CD4-positive, alpha-beta memory T cell (primary cell): ENCODE results near the gene B4GALT6. TPM values are rescaled to one million over a fixed set of nuclear protein-coding genes. Genes with fewer than 3 reads are reported as not detected.
A peak's percentile ranks its signal among the peaks of the same experiment; 100 is the strongest.

Experiments
- CTCF ChIA-PET: fragments of 350-600 bp; sonication (Branson Sonifier 250); formaldehyde crosslinking; loops from one replicate; lab custom pipeline; 2021; ENCODE audit warnings: inconsistent platforms; ENCODE audit not compliant: partially characterized antibody; lab: Charles Lee
- POLR2A ChIA-PET: fragments of 350-600 bp; sonication (Branson Sonifier 250); formaldehyde crosslinking; loops from one replicate; lab custom pipeline; 2021; ENCODE audit not compliant: partially characterized antibody; lab: Charles Lee
- DNase-seq, 5 donors: peaks; one replicate each; pipeline versions ENCODE4 v3.0.0 to v3.0.0-alpha.2; 2020 to 2022; ENCODE audit warnings: mixed read lengths in 1 of 5
- H3K27ac ChIP-seq: one replicate; pipeline ENCODE4 v1.7.0; 2013; ENCODE audit warnings: low read depth, low read length
- H3K27me3 ChIP-seq: 2 replicates; pipeline ENCODE4 v1.7.0; 2013; ENCODE audit warnings: mild to moderate bottlenecking, low read length, moderate library complexity; ENCODE audit not compliant: insufficient read depth
- H3K36me3 ChIP-seq: 2 replicates; pipeline ENCODE4 v1.7.0; 2013; ENCODE audit warnings: mild to moderate bottlenecking, low read length, moderate library complexity; ENCODE audit not compliant: insufficient read depth
- H3K4me1 ChIP-seq: 2 replicates; pipeline ENCODE4 v1.7.0; 2013; ENCODE audit warnings: mild to moderate bottlenecking, low read length, moderate library complexity; ENCODE audit not compliant: insufficient read depth
- H3K4me3 ChIP-seq, 2 donors: one replicate each; pipeline ENCODE4 v1.7.0; 2013; ENCODE audit warnings: low read length in 2 of 2, mild to moderate bottlenecking in 1 of 2
- H3K9me3 ChIP-seq, 2 donors: one replicate each; pipeline ENCODE4 v1.7.0; 2013; ENCODE audit warnings: low read length in 2 of 2, control low read depth in 1 of 2; ENCODE audit not compliant: control insufficient read depth in 1 of 2
- H3K27ac Mint-ChIP-seq, 7 donors: one replicate each; pipeline ENCODE4 v1.8.0; 2020 to 2021; ENCODE audit warnings: mixed read lengths in 7 of 7, mild to moderate bottlenecking in 6 of 7, inconsistent platforms in 3 of 7, moderate library complexity in 3 of 7
- H3K27me3 Mint-ChIP-seq, 2 donors: one replicate each; pipeline ENCODE4 v1.8.0; 2020 to 2021; ENCODE audit warnings: mixed read lengths in 2 of 2
- H3K36me3 Mint-ChIP-seq, 2 donors: one replicate each; pipeline ENCODE4 v1.8.0; 2020 to 2021; ENCODE audit warnings: mixed read lengths in 2 of 2, inconsistent platforms in 1 of 2, mild to moderate bottlenecking in 1 of 2
- H3K4me1 Mint-ChIP-seq, 4 donors: one replicate each; pipeline ENCODE4 v1.8.0; 2020 to 2021; ENCODE audit warnings: mixed read lengths in 4 of 4, mild to moderate bottlenecking in 1 of 4
- H3K4me3 Mint-ChIP-seq, 8 donors: one replicate each; pipeline ENCODE4 v1.8.0; 2020 to 2021; ENCODE audit warnings: mixed read lengths in 8 of 8, mild to moderate bottlenecking in 7 of 8, moderate library complexity in 6 of 8, inconsistent platforms in 3 of 8
- H3K9me3 Mint-ChIP-seq, 8 donors: one replicate each; pipeline ENCODE4 v1.8.0; 2020 to 2021; ENCODE audit warnings: mixed read lengths in 8 of 8, mild to moderate bottlenecking in 5 of 8, inconsistent platforms in 3 of 8, moderate library complexity in 1 of 8
- intact Hi-C: fragments of 100-400 bp; cut with micrococcal nuclease; formaldehyde crosslinking; loops from one replicate; pipeline ENCODE4 v1.15.1; 2023
- polyA plus RNA-seq, 2 donors: library from polyadenylated mRNA; unstranded; fragments of 300-500 nt; fragmentation: Illumina TruSeq; gene quantifications; one replicate each; pipeline ENCODE4 v1.2.3, GENCODE V29; 2021
- total RNA-seq, 2 experiments: library from RNA; stranded (reverse); gene quantifications; one replicate each; pipeline ENCODE4 v1.2.3, GENCODE V29; 2021

The B4GALT6 gene
- total and polyA plus RNA-seq, 4 experiments from 2014 or later = 0.67 to 0.94 TPM; not detected in 2

DNA sequence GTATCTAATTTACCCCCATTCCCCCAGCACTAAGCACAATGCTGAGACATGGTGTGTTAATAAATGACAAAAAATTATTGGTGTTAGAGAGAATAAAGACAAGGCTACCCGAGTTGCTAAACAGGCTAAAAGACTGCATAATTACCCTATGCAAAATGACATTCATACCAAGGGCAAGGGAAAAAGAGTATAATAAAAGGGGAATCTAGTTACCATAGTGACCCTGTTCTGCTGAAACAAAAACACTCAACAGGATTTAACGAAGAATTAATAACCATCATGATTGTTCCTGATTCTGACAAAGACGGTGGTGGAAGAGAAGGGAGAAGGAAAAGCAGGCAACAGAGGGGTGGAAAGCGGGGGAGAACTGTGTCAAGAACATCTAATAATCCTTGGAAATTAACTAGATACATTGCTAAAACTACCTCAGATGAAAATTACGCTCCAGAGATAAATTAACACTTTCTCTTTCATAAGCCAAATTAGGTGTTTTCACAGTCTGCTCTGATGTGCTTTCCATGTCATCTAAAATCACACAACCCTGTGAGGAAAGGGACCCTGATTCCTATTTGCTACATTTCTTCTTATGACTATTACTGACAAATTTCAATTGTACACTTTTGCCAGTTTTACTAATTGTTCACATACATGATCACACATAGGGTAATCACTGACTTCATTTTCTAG is 67.2 kb downstream of the B4GALT6 start:
- H3K36me3 Mint-ChIP-seq = no peaks in the 10 kb centered on the region

DNA sequence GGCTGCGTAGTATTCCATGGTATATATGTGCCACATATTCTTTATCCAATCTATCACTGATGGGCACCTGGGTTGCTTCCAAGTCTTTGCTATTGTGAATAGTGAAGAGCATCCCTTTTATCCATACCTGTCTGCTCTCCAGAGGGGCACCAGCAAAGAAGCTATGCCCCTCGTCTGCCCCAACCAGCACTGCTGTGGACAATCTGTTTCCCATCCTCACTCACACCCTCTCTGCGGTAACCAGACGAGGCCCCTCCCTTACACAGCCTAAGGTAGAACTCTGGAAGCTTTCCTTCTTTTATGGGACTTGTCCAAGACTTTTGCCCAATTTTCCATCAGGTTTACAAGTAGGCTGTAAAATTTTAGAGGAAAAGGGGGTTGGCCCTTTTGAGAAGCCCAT is 67.8 kb downstream of the B4GALT6 start:
- POLR2A ChIA-PET = no interaction called here
- H3K4me1 ChIP-seq = no peaks in the 10 kb centered on the region
- no peaks in the 10 kb centered on the region for H3K36me3 Mint-ChIP-seq
- no peak overlapping the region for H3K4me3 ChIP-seq
- CTCF ChIA-PET = no interaction called here
- no peaks in the 10 kb centered on the region for H3K4me1 Mint-ChIP-seq
- H3K9me3 ChIP-seq = no peaks in the 10 kb centered on the region
- H3K4me3 Mint-ChIP-seq = no peak overlapping the region
- peaks cover 2 to 6% of the 10 kb centered on the region in 2 donors for H3K27me3 Mint-ChIP-seq
- intact Hi-C loops = no loop called here
- no peaks in the 10 kb centered on the region for H3K9me3 Mint-ChIP-seq
- no peak overlapping the region for H3K27ac Mint-ChIP-seq
- DNase-seq = no peak
- H3K27me3 ChIP-seq = no peaks in the 10 kb centered on the region
- no peaks in the 10 kb centered on the region for H3K36me3 ChIP-seq
- H3K27ac ChIP-seq = no peak overlapping the region

More for the DNA sequence above, 67.2 kb downstream of the B4GALT6 start:
- Mint-ChIP-seq H3K27me3 (peaks cover 2 to 7% of the 10 kb centered on the region in 2 donors), H3K9me3 (no peaks in the 10 kb centered on the region), H3K4me1 (no peaks in the 10 kb centered on the region), H3K4me3 (no peak overlapping the region), H3K27ac (no peak overlapping the region)
- H3K4me1 ChIP-seq = no peaks in the 10 kb centered on the region
- intact Hi-C loops = no loop called here
- no peaks in the 10 kb centered on the region for H3K36me3 ChIP-seq
- ChIA-PET CTCF (no interaction called here), POLR2A (no interaction called here)
- H3K9me3 ChIP-seq = no peaks in the 10 kb centered on the region
- no peak overlapping the region for H3K27ac ChIP-seq
- H3K27me3 ChIP-seq = no peaks in the 10 kb centered on the region
- DNase-seq = no peak
- H3K4me3 ChIP-seq = no peak overlapping the region

DNA sequence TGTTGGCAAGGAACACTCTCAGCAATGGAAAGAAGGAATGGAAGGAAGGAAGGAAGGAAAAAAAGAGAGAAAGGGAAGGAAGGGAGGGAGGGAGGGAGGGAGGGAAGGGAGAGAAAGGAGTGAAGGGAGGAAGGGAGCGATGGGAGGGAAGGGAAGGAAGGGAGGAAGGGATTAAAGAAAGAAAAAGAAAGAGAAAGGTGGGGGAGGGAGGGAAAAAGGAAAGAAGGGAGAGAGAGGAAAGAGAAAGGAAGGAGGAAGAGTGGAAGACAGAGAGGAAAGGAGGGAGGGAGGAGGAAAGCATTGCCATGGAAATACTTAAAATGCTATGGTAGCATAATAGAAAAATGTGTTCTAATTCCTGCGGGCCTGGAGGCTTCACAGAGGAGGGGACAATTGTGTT is 70.3 kb downstream of the B4GALT6 start:
- Mint-ChIP-seq H3K4me3 (no peak overlapping the region), H3K27ac (no peak overlapping the region), H3K9me3 (no peaks in the 10 kb centered on the region), H3K36me3 (no peaks in the 10 kb centered on the region), H3K4me1 (no peaks in the 10 kb centered on the region), H3K27me3 (peaks cover 8 to 9% of the 10 kb centered on the region in 2 donors)
- no peaks in the 10 kb centered on the region for H3K9me3 ChIP-seq
- no peak overlapping the region for H3K4me3 ChIP-seq
- no peak overlapping the region for H3K27ac ChIP-seq
- CTCF ChIA-PET = no interaction called here
- no peaks in the 10 kb centered on the region for H3K27me3 ChIP-seq
- POLR2A ChIA-PET = no interaction called here
- intact Hi-C loops = no loop called here
- DNase-seq = no peak
- no peaks in the 10 kb centered on the region for H3K4me1 ChIP-seq
- H3K36me3 ChIP-seq = no peaks in the 10 kb centered on the region

- CTCF ChIA-PET = no interaction called here
- Mint-ChIP-seq H3K4me3 (no peak overlapping the region), H3K27me3 (peaks cover 6 to 8% of the 10 kb centered on the region in 2 donors), H3K27ac (no peak overlapping the region), H3K9me3 (no peaks in the 10 kb centered on the region), H3K36me3 (no peaks in the 10 kb centered on the region), H3K4me1 (no peaks in the 10 kb centered on the region)
- no peak overlapping the region for H3K4me3 ChIP-seq
- no peak for DNase-seq
- POLR2A ChIA-PET = no interaction called here
- no peaks in the 10 kb centered on the region for H3K4me1 ChIP-seq
- intact Hi-C loops = no loop called here
- H3K9me3 ChIP-seq = no peaks in the 10 kb centered on the region
- H3K27ac ChIP-seq = no peak overlapping the region
- H3K27me3 ChIP-seq = no peaks in the 10 kb centered on the region
- H3K36me3 ChIP-seq = no peaks in the 10 kb centered on the region
These were observed 72.3 kb downstream of the B4GALT6 start for GRCh38 chr18:31612124-31612523.

DNA sequence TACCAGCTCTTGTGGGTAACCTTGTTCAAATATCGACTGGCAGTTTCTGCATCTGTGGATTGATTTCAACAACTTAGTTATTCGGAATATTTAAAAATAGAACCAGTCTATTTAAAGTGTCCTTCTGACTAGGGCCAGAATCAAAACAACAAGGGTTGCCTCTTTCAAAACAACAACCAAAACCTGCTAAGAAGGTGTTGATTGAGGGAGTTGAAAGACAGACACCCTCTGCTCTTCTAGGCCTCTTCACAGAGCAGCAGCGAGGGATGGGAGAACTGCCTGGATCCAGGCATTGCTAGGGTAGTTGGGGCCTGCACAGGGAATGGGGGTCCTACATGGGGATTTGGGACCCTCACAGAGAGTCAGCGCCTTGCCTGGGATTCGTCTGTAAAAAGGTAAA is 72.9 kb downstream of the B4GALT6 start:
- H3K36me3 ChIP-seq = no peaks in the 10 kb centered on the region

DNA sequence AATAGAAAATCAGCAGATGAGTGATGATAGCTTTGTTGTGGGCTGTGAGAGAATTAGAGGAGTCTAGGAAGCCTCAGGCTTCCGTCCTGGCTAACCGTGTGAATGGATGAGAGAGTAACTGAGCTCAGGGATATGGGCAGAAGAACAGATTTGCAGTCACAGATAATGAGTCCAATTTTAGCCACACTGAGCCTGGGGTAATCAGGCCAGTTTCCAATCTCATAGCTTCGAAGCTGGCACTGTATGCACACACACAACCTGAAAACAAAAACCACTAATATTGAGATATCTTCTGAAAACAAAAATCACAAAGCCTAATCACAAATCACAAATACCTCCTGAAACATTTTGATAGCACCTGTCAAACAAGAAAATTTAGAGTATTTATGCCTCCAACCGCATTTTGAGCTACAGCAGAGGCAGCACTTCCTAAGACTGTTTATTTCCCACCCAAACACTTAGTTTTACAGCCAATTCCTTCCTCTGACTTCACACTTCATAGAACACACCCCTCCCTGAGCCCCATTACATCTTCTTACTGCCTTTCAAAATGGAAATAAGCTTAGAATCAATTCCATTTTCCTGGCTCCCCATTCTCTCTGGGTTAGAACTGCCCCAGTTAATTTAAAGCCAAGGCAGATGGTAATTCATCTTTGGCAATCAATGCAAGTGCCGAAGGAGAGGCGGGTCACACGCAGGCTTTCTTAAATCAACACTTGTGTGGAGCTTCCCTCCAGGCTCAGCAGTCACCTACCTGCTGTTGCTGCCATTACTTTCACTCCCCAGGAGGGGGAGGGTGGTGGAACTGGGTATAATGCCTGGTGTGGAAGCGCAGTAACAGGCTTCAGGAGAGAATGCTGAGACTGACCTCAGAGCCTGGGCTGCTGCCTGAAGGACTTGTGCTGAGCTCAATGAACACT is 73.8 kb downstream of the B4GALT6 start:
- intact Hi-C loops = no loop called here
- H3K4me1 Mint-ChIP-seq = no peaks in the 10 kb centered on the region

More for the DNA sequence above, 72.9 kb downstream of the B4GALT6 start:
- ChIA-PET CTCF (no interaction called here), POLR2A (no interaction called here)
- Mint-ChIP-seq H3K36me3 (no peaks in the 10 kb centered on the region), H3K4me1 (no peaks in the 10 kb centered on the region), H3K27ac (no peak overlapping the region), H3K27me3 (peaks cover 4 to 8% of the 10 kb centered on the region in 2 donors), H3K9me3 (no peaks in the 10 kb centered on the region), H3K4me3 (no peak overlapping the region)
- no peaks in the 10 kb centered on the region for H3K4me1 ChIP-seq
- H3K27ac ChIP-seq = no peak overlapping the region
- DNase-seq = no peak
- intact Hi-C loops = no loop called here
- H3K9me3 ChIP-seq = no peaks in the 10 kb centered on the region
- no peaks in the 10 kb centered on the region for H3K27me3 ChIP-seq
- no peak overlapping the region for H3K4me3 ChIP-seq

GRCh38 chr18:31609886-31610285 is 74.5 kb downstream of the B4GALT6 start:
- ChIA-PET POLR2A (no interaction called here), CTCF (interaction anchor here (1.4 kb wide), 1 partner anchor 10 kb away, joined by 3 read pairs; no protein-coding TSS in a partner anchor)
- Histone ChIP-seq H3K27me3 (no peaks in the 10 kb centered on the region), H3K36me3 (no peaks in the 10 kb centered on the region), H3K27ac (no peak overlapping the region), H3K4me1 (no peaks in the 10 kb centered on the region), H3K4me3 (no peak overlapping the region), H3K9me3 (no peaks in the 10 kb centered on the region)
- Mint-ChIP-seq H3K27ac (no peak overlapping the region), H3K4me3 (no peak overlapping the region), H3K4me1 (no peaks in the 10 kb centered on the region), H3K9me3 (no peaks in the 10 kb centered on the region), H3K27me3 (peaks cover 4 to 8% of the 10 kb centered on the region in 2 donors), H3K36me3 (no peaks in the 10 kb centered on the region)
- DNase-seq = no peak
- intact Hi-C loops = no loop called here

More for the DNA sequence above, 73.8 kb downstream of the B4GALT6 start:
- Mint-ChIP-seq H3K27me3 (peaks cover 4 to 8% of the 10 kb centered on the region in 2 donors), H3K4me3 (no peak overlapping the region), H3K9me3 (no peaks in the 10 kb centered on the region), H3K27ac (peak overlapping the region in 1 of 7 donors; percentile 22), H3K36me3 (no peaks in the 10 kb centered on the region)
- no peak for DNase-seq
- CTCF ChIA-PET = interaction anchor here (1.4 kb wide), 1 partner anchor 9 kb away, joined by 3 read pairs; no protein-coding TSS in a partner anchor
- POLR2A ChIA-PET = no interaction called here
- no peaks in the 10 kb centered on the region for H3K9me3 ChIP-seq
- no peak overlapping the region for H3K4me3 ChIP-seq
- H3K27ac ChIP-seq = no peak overlapping the region
- H3K4me1 ChIP-seq = no peaks in the 10 kb centered on the region
- H3K27me3 ChIP-seq = no peaks in the 10 kb centered on the region
- H3K36me3 ChIP-seq = no peaks in the 10 kb centered on the region
